Hippocampal formation (tissue), 2 donors: ENCODE results near the gene PRPF8.
"Not testable (repeated sequence)": the region's sequence is repeated elsewhere in the genome, so short reads cannot be mapped to it uniquely, and the experiment has no call there.

Experiments
- DNase-seq, 2 donors: peaks; one replicate each; lab custom pipeline; 2025; lab: John Stamatoyannopoulos, UW

Gene PRPF8

GRCh38 chr17:1684378-1685189 lies at the start of gene PRPF8:
Gene PRPF8, minus strand, starts transcription at chr17:1684867. Its CDS starts 296 bp downstream, at chr17:1684571.
- DNase-seq: peak; percentile 96 to 98

GRCh38 chr17:1733759-1734158 lies 49.1 kb upstream of the PRPF8 start:
- no peak for DNase-seq

DNA sequence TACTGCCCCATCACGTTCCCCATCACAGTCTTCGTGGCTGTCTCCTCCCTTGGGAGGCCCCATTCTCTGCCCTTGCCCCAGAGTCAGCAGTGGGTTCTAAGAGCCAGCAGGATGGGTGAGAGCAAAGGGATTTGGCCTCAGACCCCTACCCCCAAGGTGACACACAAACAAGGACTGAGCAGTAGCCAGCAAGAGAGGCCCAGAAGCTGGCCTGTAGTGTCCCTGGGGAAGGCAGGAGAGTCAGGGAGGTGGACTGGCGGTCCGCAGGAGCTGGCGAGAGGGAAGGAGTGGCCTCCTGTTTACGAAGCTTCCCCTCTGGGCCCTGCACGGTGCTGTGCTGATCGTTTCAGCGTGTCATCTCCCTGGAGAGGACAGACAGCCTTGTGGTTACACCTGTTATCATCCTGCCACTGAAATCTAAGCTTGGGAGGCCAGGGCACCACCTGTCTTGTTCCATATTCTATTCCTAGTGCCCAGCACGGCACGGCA lies 48.2 kb upstream of the PRPF8 start:
- no peak for DNase-seq

DNA sequence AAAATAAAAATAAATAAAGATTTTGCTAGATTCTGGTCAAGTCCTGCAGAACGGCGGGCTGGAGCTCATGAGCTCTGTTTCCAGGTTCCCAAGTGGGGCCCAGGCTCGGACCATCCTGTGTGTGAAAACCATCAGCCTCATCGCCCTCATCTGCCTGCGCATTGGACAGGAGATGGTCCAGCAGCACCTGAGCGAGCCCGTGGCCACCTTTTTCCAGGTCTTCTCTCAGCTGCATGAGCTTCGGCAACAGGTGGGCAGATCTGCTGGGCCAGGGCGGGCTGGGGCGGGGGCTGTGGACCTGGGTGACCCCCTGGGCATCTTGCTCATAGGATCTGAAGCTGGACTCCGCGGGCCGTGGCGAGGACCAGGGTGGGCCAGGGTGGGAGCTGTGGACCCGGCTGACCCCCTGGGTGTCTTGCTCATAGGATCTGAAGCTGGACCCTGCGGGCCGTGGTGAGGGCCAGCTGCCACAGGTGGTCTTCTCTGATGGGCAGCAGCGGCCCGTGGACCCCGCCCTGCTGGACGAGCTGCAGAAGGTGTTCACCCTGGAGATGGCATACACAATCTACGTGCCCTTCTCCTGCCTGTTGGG lies 47.7 kb upstream of the PRPF8 start:
- DNase-seq: no peak

DNA sequence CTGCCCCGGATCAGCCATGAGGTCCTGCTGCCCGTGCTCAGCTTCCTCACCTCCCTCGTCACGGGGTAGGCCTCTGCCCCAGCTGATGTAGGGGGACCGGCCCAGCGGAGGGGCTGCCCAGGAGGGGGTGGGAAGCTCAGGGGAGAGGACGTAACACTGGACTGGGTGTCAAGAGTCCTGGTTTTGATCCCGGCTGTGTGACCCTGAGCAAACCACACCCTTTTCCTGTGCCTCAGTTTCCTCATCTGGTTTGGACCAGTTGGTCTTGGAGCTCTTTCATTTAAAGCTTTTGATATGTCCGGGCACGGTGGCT lies 46.5 kb upstream of the PRPF8 start:
- DNase-seq: no peak

GRCh38 chr17:1730326-1731193 lies 45.9 kb upstream of the PRPF8 start:
- no peak for DNase-seq

DNA sequence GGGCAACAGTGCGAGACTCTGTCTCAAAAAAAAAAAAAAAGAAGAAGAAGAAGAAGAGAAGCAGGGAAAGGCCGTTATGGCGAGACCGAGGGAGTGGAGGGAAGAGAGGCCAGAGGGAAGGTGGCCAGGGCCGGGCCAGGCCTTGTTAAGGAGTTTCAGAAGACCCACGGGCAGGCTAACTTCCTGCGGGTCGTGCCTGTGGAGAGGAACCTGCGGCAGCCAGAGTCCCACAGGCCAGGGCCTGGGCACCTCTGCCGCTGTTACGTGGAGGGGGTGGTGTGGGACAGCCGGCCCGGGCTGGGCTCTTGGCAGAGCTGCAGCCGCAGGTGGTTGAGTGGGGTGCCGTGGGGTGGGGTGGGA lies 45.3 kb upstream of the PRPF8 start:
- no peak for DNase-seq

- DNase-seq: no peak
Observed at GRCh38 chr17:1727876-1728630, 43.4 kb upstream of the PRPF8 start.

GRCh38 chr17:1727258-1727789 lies 42.7 kb upstream of the PRPF8 start:
- no peak for DNase-seq

- DNase-seq: no peak
Observed at GRCh38 chr17:1726626-1727257, 42.1 kb upstream of the PRPF8 start.

DNA sequence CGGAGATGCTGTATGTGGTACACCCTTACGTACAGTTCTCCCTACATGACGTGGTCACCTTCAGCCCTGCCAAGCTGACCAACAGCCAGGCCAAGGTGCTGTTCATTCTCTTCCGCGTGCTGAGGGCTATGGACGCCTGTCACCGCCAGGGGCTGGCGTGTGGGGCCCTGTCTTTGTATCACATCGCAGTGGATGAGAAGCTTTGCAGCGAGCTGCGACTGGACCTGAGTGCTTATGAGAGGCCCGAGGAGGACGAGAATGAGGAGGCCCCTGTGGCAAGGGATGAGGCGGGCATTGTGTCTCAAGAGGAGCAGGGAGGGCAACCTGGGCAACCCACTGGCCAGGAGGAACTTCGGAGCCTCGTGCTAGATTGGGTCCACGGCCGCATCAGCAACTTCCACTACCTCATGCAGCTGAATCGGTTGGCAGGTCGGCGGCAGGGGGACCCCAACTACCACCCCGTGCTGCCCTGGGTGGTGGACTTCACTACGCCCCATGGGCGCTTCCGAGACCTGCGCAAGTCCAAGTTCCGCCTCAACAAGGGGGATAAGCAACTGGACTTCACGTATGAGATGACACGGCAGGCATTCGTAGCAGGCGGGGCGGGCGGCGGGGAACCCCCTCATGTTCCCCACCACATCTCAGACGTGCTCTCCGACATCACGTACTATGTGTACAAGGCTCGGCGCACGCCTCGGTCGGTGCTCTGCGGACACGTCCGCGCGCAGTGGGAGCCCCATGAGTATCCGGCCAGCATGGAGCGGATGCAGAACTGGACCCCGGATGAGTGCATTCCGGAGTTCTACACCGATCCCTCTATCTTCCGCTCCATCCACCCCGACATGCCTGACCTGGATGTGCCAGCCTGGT lies 41.2 kb upstream of the PRPF8 start:
- no peak for DNase-seq

GRCh38 chr17:1724869-1725641 lies 40.4 kb upstream of the PRPF8 start:
- no peak for DNase-seq

GRCh38 chr17:1724351-1724868 lies 39.7 kb upstream of the PRPF8 start, which contains the start of gene WDR81:
Gene WDR81, plus strand, starts transcription at chr17:1724704. Its CDS starts 256 bp downstream, at chr17:1724960.
- peak; percentile 61 to 87 for DNase-seq

- DNase-seq: not testable (repeated sequence)
Observed at GRCh38 chr17:1722022-1722421, 37.4 kb upstream of the PRPF8 start.

- peak; percentile 5 to 16 for DNase-seq
Observed at GRCh38 chr17:1720856-1721386, 36.3 kb upstream of the PRPF8 start.

- DNase-seq: no peak
Observed at GRCh38 chr17:1718362-1719165, 33.9 kb upstream of the PRPF8 start.

DNA sequence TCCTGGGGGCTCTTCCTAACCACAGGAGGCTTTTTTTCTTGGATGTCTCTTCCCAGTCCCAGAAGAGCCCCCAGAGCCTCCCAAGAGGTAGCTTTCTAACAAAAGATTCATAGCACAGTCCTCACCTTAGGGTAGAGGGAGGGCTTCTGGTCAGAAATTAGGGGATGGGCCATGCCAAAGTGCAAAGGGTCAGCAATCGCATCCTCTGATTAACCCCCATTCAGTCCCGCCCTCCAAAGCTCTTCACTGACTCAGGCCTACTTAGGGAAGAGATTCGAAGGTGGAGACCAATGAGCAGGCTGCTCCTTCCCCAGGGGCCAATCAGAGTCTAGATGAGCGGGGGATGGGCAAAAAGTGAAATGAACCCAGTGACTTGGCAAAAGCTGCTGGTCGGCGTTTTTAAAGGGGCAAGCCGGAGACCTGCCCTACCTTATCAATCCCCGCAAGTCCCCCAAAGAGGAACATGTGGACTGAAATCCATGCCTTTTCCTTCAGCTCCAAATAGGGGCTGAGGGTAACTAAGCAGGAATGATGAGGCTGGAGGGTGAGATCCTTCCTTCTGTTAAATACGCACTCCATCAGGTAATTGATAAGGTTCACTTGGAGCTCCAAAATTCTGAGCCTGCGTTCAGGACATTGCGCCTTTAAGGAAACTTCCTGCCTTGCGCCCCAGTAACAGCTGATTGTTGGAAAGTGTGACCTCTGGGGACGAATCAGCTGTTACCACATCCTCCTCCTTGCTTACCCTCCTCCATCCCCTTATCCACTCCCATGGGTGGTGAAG lies 32.4 kb upstream of the PRPF8 start:
- DNase-seq: peak; percentile 90 to 95
